SW 1271 (cell line): Measurements from ENCODE around the gene VPS11.

Experiments
- DNase-seq, 2 experiments: peaks; one replicate each; lab custom pipeline; 2025; lab: John Stamatoyannopoulos, UW

The VPS11 gene

GRCh38 chr11:119081682-119082260, 14.2 kb downstream of the VPS11 start:
- DNase-seq: no peak

GRCh38 chr11:119084663-119085436, 17.2 kb downstream of the VPS11 start, which contains the start of gene HMBS:
HMBS (plus strand) TSS chr11:119084881; CDS start chr11:119085034, 153 bp downstream.
- peak; percentile 78 to 96 for DNase-seq

- no peak for DNase-seq
These were observed 17.8 kb downstream of the VPS11 start for GRCh38 chr11:119085437-119085847.

- no peak for DNase-seq
These were observed 19.5 kb downstream of the VPS11 start for GRCh38 chr11:119087123-119087522.

GRCh38 chr11:119087747-119088241, 20.2 kb downstream of the VPS11 start:
- DNase-seq: no peak

GRCh38 chr11:119088406-119088805, 20.8 kb downstream of the VPS11 start:
- no peak for DNase-seq

- DNase-seq: no peak
These were observed 21.7 kb downstream of the VPS11 start for GRCh38 chr11:119089319-119089718.

GRCh38 chr11:119091178-119091577, 23.6 kb downstream of the VPS11 start:
- DNase-seq: no peak

- DNase-seq: no peak
These were observed 24.6 kb downstream of the VPS11 start for GRCh38 chr11:119091966-119092879.

- DNase-seq: no peak
These were observed 25.5 kb downstream of the VPS11 start for GRCh38 chr11:119092880-119093842.

- peak in 1 of 2 experiments; percentile 25 for DNase-seq
These were observed 26.6 kb downstream of the VPS11 start for GRCh38 chr11:119093942-119094815.

GRCh38 chr11:119094816-119095065, 27.1 kb downstream of the VPS11 start:
- DNase-seq: peak in 1 of 2 experiments; percentile 69

- DNase-seq: peak; percentile 98 to 99
These were observed 27.7 kb downstream of the VPS11 start for GRCh38 chr11:119095066-119095880.

- DNase-seq: no peak
These were observed 32.1 kb downstream of the VPS11 start for GRCh38 chr11:119099711-119100110.

GRCh38 chr11:119100246-119100970, 32.8 kb downstream of the VPS11 start:
- peak in 1 of 2 experiments; percentile 64 for DNase-seq

- peak in 1 of 2 experiments; percentile 64 for DNase-seq
These were observed 33.6 kb downstream of the VPS11 start for GRCh38 chr11:119100994-119101758.

GRCh38 chr11:119101759-119102423, 34.3 kb downstream of the VPS11 start, which contains the start of gene DPAGT1:
DPAGT1 (minus strand) TSS chr11:119101853; CDS start chr11:119101655, 198 bp downstream.
- peak; percentile 94 to 98 for DNase-seq
